NT2/D1 (cell line): Measurements from ENCODE around the gene NEUROG1.

Experiments
- SUZ12 ChIP-seq: IDR thresholded peaks from 2 replicates; pipeline ENCODE4 v1.6.1; 2011; ENCODE audit not compliant: insufficient read length, insufficient read depth; ENCODE audit errors: extremely low read depth
- ZNF274 ChIP-seq: IDR thresholded peaks from 2 replicates; pipeline ENCODE4 v1.6.1; 2011; ENCODE audit warnings: mild to moderate bottlenecking, low read depth, low read length

GRCh38 chr5:135551593-135552447 is 16.1 kb upstream of the NEUROG1 start:
- TF ChIP-seq SUZ12 (no peak), ZNF274 (no peak)
